Endothelial cell of umbilical vein (primary cell): ENCODE results near the gene MEN1. TPM values are rescaled to one million over a fixed set of nuclear protein-coding genes. Genes with fewer than 3 reads are reported as not detected.

Experiments
- BruUV-seq: library from RNA; stranded (reverse); fragments of 400-500 nt; replicated peaks from 2 replicates; lab custom pipeline; 2021; lab: Mats Ljungman, UMichigan
- CTCF ChIA-PET: fragments of 300-600, 350-600 bp; sonication (Branson Sonifier 250); formaldehyde crosslinking; loops from one replicate; lab custom pipeline; 2021; ENCODE audit warnings: antibody characterized with exemption, inconsistent platforms; lab: Charles Lee
- POLR2A ChIA-PET: fragments of 300-600, 350-600 bp; sonication (Branson Sonifier 250); formaldehyde crosslinking; loops from one replicate; lab custom pipeline; 2021; ENCODE audit warnings: antibody characterized with exemption, inconsistent platforms; lab: Charles Lee
- DNase-seq: peaks from one replicate; pipeline ENCODE4 v3.0.0-alpha.2; 2011; ENCODE audit warnings: low read depth, low spot score
- FAIRE-seq: peaks from 2 replicates; lab custom pipeline; 2011; peaks lifted over from hg19 to GRCh38; lab: Jason Lieb, UNC
- H2AFZ ChIP-seq: 2 replicates; pipeline ENCODE4 v1.6.0; 2012; ENCODE audit warnings: low read depth, low read length, control low read depth, inconsistent platforms
- H3K27ac ChIP-seq: 2 replicates; pipeline ENCODE4 v1.5.1; 2011; ENCODE audit warnings: low read depth, mild to moderate bottlenecking, control low read depth, low read length, moderate library complexity; ENCODE audit not compliant: insufficient read depth
- H3K27me3 ChIP-seq, 2 experiments: 2 replicates each; pipeline versions ENCODE4 v1.6.0 to v1.6.1; 2011; ENCODE audit warnings: low read length in 2 of 2, mixed read lengths in 1 of 2; ENCODE audit not compliant: control insufficient read depth in 2 of 2, insufficient read depth in 2 of 2
- H3K36me3 ChIP-seq, 2 experiments: 2 replicates in 1 of 2; 3 replicates in 1 of 2; pipeline ENCODE4 v1.5.1; 2011; ENCODE audit warnings: low read length in 2 of 2, mild to moderate bottlenecking in 1 of 2, moderate library complexity in 1 of 2; ENCODE audit not compliant: control insufficient read depth in 2 of 2, insufficient read depth in 2 of 2; ENCODE audit errors: extremely low read depth in 1 of 2
- H3K4me1 ChIP-seq: 3 replicates; pipeline ENCODE4 v1.5.1; 2011; ENCODE audit warnings: mild to moderate bottlenecking, low read length; ENCODE audit not compliant: control insufficient read depth, insufficient read depth; ENCODE audit errors: extremely low read depth
- H3K4me2 ChIP-seq: 2 replicates; pipeline ENCODE4 v1.6.1; 2011; ENCODE audit warnings: low read length, control low read depth, mixed read lengths; ENCODE audit not compliant: insufficient read depth
- H3K4me3 ChIP-seq, 3 experiments: fragments of 200-600 bp in 1 of 3; sonication (generic), shearing (Covaris generic) in 1 of 3; replicated peaks in 1 of 3; 2 replicates each; pipeline ENCODE4 v1.5.1; 2011 to 2016; ENCODE audit warnings: control low read depth in 3 of 3, low read length in 3 of 3, mild to moderate bottlenecking in 2 of 3, inconsistent platforms in 1 of 3, low read depth in 1 of 3, moderate library complexity in 1 of 3; ENCODE audit not compliant: insufficient read depth in 1 of 3
- H3K79me2 ChIP-seq: 2 replicates; pipeline ENCODE4 v1.6.0; 2012; ENCODE audit warnings: low read length, inconsistent platforms; ENCODE audit not compliant: control insufficient read depth, insufficient read depth
- H3K9ac ChIP-seq: replicated peaks from 2 replicates; pipeline ENCODE3; 2011; ENCODE audit warnings: low read length, control low read depth; ENCODE audit not compliant: insufficient read depth; ENCODE audit errors: extremely low read depth
- H3K9me1 ChIP-seq: replicated peaks from 3 replicates; pipeline ENCODE4 v1.6.0; 2011; ENCODE audit warnings: mild to moderate bottlenecking, low read length; ENCODE audit not compliant: control insufficient read depth, insufficient read depth; ENCODE audit errors: extremely low read depth
- H3K9me3 ChIP-seq: replicated peaks from 2 replicates; pipeline ENCODE4 v1.5.1; 2012; ENCODE audit warnings: low read length, inconsistent platforms; ENCODE audit not compliant: control insufficient read depth, insufficient read depth
- H4K20me1 ChIP-seq: replicated peaks from 2 replicates; pipeline ENCODE3; 2011; ENCODE audit warnings: mild to moderate bottlenecking, low read length; ENCODE audit not compliant: control insufficient read depth, insufficient read depth; ENCODE audit errors: extremely low read depth
- EZH2 ChIP-seq: IDR thresholded peaks from 2 replicates; pipeline ENCODE4 v1.6.1; 2012; ENCODE audit warnings: borderline replicate concordance, low read depth, mild to moderate bottlenecking, moderate library complexity, low read length, inconsistent platforms; ENCODE audit not compliant: severe bottlenecking
- FOS ChIP-seq: IDR thresholded peaks from 2 replicates; pipeline ENCODE4 v1.6.1; 2011; ENCODE audit warnings: mild to moderate bottlenecking, low read length, moderate library complexity, borderline replicate concordance; ENCODE audit not compliant: insufficient read depth
- GATA2 ChIP-seq: IDR thresholded peaks from 2 replicates; pipeline ENCODE4 v1.7.0; 2011; ENCODE audit warnings: low read depth, mild to moderate bottlenecking, moderate library complexity, mixed read lengths, low read length; ENCODE audit not compliant: insufficient read length, insufficient read depth
- JUN ChIP-seq: IDR thresholded peaks from 2 replicates; pipeline ENCODE4 v1.6.1; 2011; ENCODE audit warnings: borderline replicate concordance, low read depth; ENCODE audit not compliant: insufficient read length, insufficient read depth
- MAX ChIP-seq: IDR thresholded peaks from 2 replicates; pipeline ENCODE4 v1.6.1; 2011; ENCODE audit not compliant: insufficient read depth, insufficient read length
- MYC ChIP-seq: IDR thresholded peaks from one replicate; pipeline ENCODE4 v1.6.1; 2011; ENCODE audit warnings: mild to moderate bottlenecking, low read depth, low read length
- POLR2A ChIP-seq: IDR thresholded peaks from 2 replicates; pipeline ENCODE4 v1.6.1; 2012; ENCODE audit warnings: low read depth, mild to moderate bottlenecking, control low read depth, low read length
- POLR2AphosphoS5 ChIP-seq: IDR thresholded peaks from 2 replicates; pipeline ENCODE4 v1.6.1; 2012; ENCODE audit warnings: low read depth, mild to moderate bottlenecking, control low read depth, low read length, moderate library complexity; ENCODE audit not compliant: insufficient read depth
- dilution Hi-C: fragments of 300-500 bp; cut with MboI; formaldehyde crosslinking; loops from one replicate; pipeline ENCODE4 v1.15.0; 2019; ENCODE audit warnings: low sequenced_read_pairs; ENCODE audit not compliant: extremely low pct_ligation_motif_present
- intact Hi-C: fragments of 100-400 bp; cut with micrococcal nuclease; formaldehyde crosslinking; loops from one replicate; pipeline ENCODE4 v1.10.0; 2022
- polyA plus RNA-seq, 4 experiments: library from polyadenylated mRNA; depleted of rRNA in 3 of 4; stranded (reverse) in 3 of 4; unstranded in 1 of 4; fragments of >200 nt; gene quantifications; 2 replicates each; pipeline versions ENCODE4 v1.2.1 to v1.2.3, GENCODE V29; 2011 to 2012; ENCODE audit warnings: missing spikeins in 1 of 4
- total RNA-seq: library from RNA; stranded (reverse); gene quantifications from 2 replicates; pipeline ENCODE4 v1.2.3, GENCODE V29; 2021
- TF ChIP-seq, protein P1 (sequence below), 2 donors: IDR thresholded peaks; 1 replicate in 1 of 2; 2 replicates in 1 of 2; pipeline ENCODE4 v1.5.1; 2011; ENCODE audit warnings: low read length in 2 of 2, mild to moderate bottlenecking in 2 of 2, moderate library complexity in 2 of 2, control low read depth in 1 of 2, inconsistent platforms in 1 of 2, low read depth in 1 of 2; ENCODE audit not compliant: insufficient read depth in 1 of 2; ENCODE audit errors: extremely low read depth in 1 of 2

Gene MEN1
- total and polyA plus RNA-seq, 2 donors (not counting 3 experiments of a cell fraction or from before 2014, with no cell fraction given): 41.1 to 43.1 TPM

DNA sequence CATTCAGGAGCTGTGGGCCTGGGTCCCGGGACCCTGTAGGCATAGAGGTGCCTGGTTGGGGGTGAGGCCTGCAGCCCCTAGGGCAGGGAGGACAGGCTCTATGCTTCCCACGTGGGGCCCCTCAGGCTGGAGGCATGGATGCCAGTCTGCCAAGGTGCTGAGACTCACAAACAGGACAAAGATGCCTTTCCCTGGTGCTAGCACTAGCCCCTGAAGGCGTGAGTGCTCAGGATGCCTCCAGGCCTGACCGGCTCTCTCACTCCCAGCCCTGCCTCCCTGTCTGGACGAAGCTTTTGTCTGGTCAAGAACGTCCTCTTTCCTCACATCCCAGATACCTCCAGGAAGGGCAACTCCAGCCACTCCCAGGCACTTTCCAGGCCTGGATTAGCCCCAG, 32.0 kb upstream of the MEN1 start:
- BruUV-seq: no TSS peak
- no peaks in the 10 kb centered on the region for H3K9me1 ChIP-seq
- no peak overlapping the region for H3K4me2 ChIP-seq
- H3K36me3 ChIP-seq: no peaks in the 10 kb centered on the region
- H3K27ac ChIP-seq: no peak overlapping the region
- no peaks in the 10 kb centered on the region for H3K9me3 ChIP-seq
- TF ChIP-seq FOS (no peak), GATA2 (no peak), JUN (no peak), MAX (no peak), MYC (no peak), POLR2AphosphoS5 (no peak), POLR2A (no peak), EZH2 (no peak)
- TF ChIP-seq, protein P1, sequence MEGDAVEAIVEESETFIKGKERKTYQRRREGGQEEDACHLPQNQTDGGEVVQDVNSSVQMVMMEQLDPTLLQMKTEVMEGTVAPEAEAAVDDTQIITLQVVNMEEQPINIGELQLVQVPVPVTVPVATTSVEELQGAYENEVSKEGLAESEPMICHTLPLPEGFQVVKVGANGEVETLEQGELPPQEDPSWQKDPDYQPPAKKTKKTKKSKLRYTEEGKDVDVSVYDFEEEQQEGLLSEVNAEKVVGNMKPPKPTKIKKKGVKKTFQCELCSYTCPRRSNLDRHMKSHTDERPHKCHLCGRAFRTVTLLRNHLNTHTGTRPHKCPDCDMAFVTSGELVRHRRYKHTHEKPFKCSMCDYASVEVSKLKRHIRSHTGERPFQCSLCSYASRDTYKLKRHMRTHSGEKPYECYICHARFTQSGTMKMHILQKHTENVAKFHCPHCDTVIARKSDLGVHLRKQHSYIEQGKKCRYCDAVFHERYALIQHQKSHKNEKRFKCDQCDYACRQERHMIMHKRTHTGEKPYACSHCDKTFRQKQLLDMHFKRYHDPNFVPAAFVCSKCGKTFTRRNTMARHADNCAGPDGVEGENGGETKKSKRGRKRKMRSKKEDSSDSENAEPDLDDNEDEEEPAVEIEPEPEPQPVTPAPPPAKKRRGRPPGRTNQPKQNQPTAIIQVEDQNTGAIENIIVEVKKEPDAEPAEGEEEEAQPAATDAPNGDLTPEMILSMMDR (IDR thresholded peaks at IDR 0.05; ENCODE audit: extremely low read depth in 1 of 2, insufficient read depth in 1 of 2, low read depth in 1 of 2, low read length in 2 of 2): no peak
- CTCF ChIA-PET: interaction anchor here (1.4 to 8.2 kb wide), 2 partner anchors 45 to 54 kb away, joined by 6 to 125 read pairs; no protein-coding TSS in a partner anchor
- dilution Hi-C loops (loop anchor here (10.0 kb wide), 1 partner anchor 52 kb away; no protein-coding TSS in a partner anchor), intact Hi-C loops (no loop called here)
- H3K27me3 ChIP-seq: no peaks in the 10 kb centered on the region
- no peak overlapping the region for H2AFZ ChIP-seq
- H3K9ac ChIP-seq: no peak overlapping the region
- DNase-seq: no peak
- no peaks in the 10 kb centered on the region for H3K79me2 ChIP-seq
- no peaks in the 10 kb centered on the region for H3K4me1 ChIP-seq
- H3K4me3 ChIP-seq: no peak overlapping the region
- POLR2A ChIA-PET: no interaction called here
- no peaks in the 10 kb centered on the region for H4K20me1 ChIP-seq
- no peak for FAIRE-seq
